HEK293 (cell line): Measurements from ENCODE around the gene PYCARD.
"Not testable (repeated sequence)": the region's sequence is repeated elsewhere in the genome, so short reads cannot be mapped to it uniquely, and the experiment has no call there.

ENCODE experiments used
- HOXC10 ChIP-seq: sonication (generic); formaldehyde crosslinking; IDR thresholded peaks from 2 replicates; pipeline ENCODE4 v1.8.1; 2023; ENCODE audit warnings: mild to moderate bottlenecking, missing genetic modification reagents
- ZNF146 ChIP-seq: fragments of 450-650 bp; formaldehyde crosslinking; IDR thresholded peaks from 2 replicates; pipeline ENCODE4 v1.5.1; 2016; ENCODE audit warnings: missing biosample characterization, missing genetic modification characterization
- ZNF37A ChIP-seq: fragments of 450-650 bp; IDR thresholded peaks from 2 replicates; pipeline ENCODE4 v1.5.1; 2018; ENCODE audit warnings: missing biosample characterization, missing genetic modification characterization
- ZNF423 ChIP-seq: fragments of 450-650 bp; formaldehyde crosslinking; IDR thresholded peaks from 2 replicates; pipeline ENCODE4 v1.5.1; 2016; ENCODE audit warnings: missing biosample characterization, missing genetic modification characterization
- TF ChIP-seq, protein P1 (sequence below): IDR thresholded peaks from 2 replicates; pipeline ENCODE4 v1.6.1; 2011; ENCODE audit warnings: mild to moderate bottlenecking, low read depth, low read length, borderline replicate concordance
- TF ChIP-seq, protein P2 (sequence below): fragments of 450-650 bp; formaldehyde crosslinking; IDR thresholded peaks from 2 replicates; pipeline ENCODE4 v1.5.1; 2016; ENCODE audit warnings: missing biosample characterization, missing genetic modification characterization

DNA sequence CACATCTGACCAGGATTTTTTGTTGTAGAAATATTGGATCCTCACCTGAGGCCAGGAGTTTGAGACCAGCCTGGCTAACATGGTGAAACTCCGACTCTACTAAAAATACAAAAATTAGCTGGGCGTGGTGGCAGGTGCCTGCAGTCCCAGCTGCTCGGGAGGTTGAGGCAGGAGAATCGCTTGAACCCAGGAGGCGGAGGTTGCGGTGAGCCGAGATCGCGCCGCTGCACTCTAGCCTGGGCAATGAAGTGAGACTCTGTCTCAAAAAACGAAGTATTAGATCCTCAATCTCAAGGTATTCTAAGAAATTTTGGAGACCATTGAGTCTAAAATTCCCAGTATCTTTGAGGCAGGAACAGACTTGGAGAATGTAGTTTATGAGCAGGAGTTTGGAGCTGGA is 6.7 kb downstream of the PYCARD start:
- not testable (repeated sequence) for TF ChIP-seq ZNF423 (tag by site-specific recombination); ZNF37A (tag by site-specific recombination); ZNF146 (tag by site-specific recombination); HOXC10 (CRISPR knock-in tag)
- TF ChIP-seq, protein P1, sequence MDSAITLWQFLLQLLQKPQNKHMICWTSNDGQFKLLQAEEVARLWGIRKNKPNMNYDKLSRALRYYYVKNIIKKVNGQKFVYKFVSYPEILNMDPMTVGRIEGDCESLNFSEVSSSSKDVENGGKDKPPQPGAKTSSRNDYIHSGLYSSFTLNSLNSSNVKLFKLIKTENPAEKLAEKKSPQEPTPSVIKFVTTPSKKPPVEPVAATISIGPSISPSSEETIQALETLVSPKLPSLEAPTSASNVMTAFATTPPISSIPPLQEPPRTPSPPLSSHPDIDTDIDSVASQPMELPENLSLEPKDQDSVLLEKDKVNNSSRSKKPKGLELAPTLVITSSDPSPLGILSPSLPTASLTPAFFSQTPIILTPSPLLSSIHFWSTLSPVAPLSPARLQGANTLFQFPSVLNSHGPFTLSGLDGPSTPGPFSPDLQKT = not testable (repeated sequence)
- TF ChIP-seq, protein P2, sequence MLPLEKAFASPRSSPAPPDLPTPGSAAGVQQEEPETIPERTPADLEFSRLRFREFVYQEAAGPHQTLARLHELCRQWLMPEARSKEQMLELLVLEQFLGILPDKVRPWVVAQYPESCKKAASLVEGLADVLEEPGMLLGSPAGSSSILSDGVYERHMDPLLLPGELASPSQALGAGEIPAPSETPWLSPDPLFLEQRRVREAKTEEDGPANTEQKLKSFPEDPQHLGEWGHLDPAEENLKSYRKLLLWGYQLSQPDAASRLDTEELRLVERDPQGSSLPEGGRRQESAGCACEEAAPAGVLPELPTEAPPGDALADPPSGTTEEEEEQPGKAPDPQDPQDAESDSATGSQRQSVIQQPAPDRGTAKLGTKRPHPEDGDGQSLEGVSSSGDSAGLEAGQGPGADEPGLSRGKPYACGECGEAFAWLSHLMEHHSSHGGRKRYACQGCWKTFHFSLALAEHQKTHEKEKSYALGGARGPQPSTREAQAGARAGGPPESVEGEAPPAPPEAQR (tag by site-specific recombination) = not testable (repeated sequence)
